Cardiac muscle cell (in vitro differentiated cells and primary cell): ENCODE results near the gene DOCK1. TPM values are rescaled to one million over a fixed set of nuclear protein-coding genes. Genes with fewer than 3 reads are reported as not detected.

ENCODE experiments used
- DNase-seq, 2 donors: peaks; one replicate each; pipeline versions ENCODE4 v3.0.0 to v3.0.0-alpha.2; 2010 to 2017; ENCODE audit warnings: low read depth in 1 of 2, low spot score in 1 of 2
- H3K27ac ChIP-seq: fragments of 200-600 bp; sonication (generic); 2 replicates; pipeline ENCODE4 v1.5.1; 2016
- H3K27me3 ChIP-seq: fragments of 200-600 bp; sonication (generic); 2 replicates; pipeline ENCODE4 v1.6.0; 2016; ENCODE audit warnings: control low read depth
- H3K36me3 ChIP-seq: fragments of 200-600 bp; sonication (generic); 2 replicates; pipeline ENCODE4 v1.5.1; 2016; ENCODE audit warnings: control low read depth
- H3K4me1 ChIP-seq: fragments of 200-600 bp; sonication (generic); 2 replicates; pipeline ENCODE4 v1.8.1; 2017; ENCODE audit warnings: low read depth, mild to moderate bottlenecking, mixed run types
- H3K4me3 ChIP-seq: fragments of 200-600 bp; sonication (generic); 2 replicates; pipeline ENCODE4 v1.5.1; 2016; ENCODE audit warnings: mild to moderate bottlenecking
- H3K9me3 ChIP-seq: fragments of 200-600 bp; sonication (generic); 2 replicates; pipeline ENCODE4 v1.5.1; 2017; ENCODE audit warnings: low read depth, mild to moderate bottlenecking, control low read depth
- polyA plus RNA-seq: library from polyadenylated mRNA; unstranded; fragments of >200 nt; fragmentation: Nextera tagmentation; extraction: Ambion mirVana; gene quantifications from 2 replicates; pipeline ENCODE4 v1.2.1, GENCODE V29; 2016
- total RNA-seq: library from RNA; depleted of rRNA; stranded (reverse); fragments of >200 nt; gene quantifications from 2 replicates; pipeline ENCODE4 v1.2.3, GENCODE V29; 2016
- TF ChIP-seq, protein P1 (sequence below): IDR thresholded peaks from 2 replicates; pipeline ENCODE4 v1.5.1; 2012; ENCODE audit warnings: low read depth, mild to moderate bottlenecking, low read length

The DOCK1 gene
- total and polyA plus RNA-seq, 2 experiments from 2014 or later, result 15.0 to 30.6 TPM

DNA sequence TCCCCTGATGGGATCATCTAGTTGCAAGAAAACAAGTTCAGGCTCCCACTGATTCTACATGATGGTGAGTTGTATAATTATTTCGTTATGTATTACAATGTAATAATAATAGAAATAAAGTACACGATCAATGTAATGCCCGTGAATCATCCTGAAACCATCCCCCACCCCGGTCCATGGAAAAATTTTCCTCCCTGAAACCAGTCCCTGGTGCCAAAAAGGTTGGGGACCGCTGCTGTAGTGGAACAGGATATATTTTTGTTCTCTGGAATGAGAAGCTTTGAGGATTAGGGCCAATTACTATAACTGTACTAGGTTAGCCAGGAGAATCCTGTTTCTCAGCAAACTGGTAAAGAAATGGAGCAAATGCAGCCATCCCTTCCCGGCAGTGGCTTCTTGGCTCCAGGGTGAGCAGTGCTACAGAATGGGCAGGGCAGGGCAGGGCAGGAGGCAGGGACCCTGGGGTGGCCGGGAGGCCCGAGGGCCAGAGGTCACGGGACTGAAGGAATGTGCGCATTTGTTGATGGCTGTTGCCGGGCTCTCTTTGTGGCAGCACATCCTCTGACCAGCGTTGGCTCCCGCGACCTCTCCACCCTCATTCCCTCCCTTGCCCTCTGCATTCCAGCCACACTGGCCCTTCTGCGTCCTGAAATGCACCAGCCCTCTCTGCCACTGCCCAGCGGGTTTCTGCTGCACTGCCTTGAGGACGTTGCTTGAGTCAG is 481.5 kb downstream of the DOCK1 start:
- Histone ChIP-seq H3K4me3 (no peak overlapping the region), H3K27ac (no peak overlapping the region), H3K4me1 (no peaks in the 10 kb centered on the region), H3K9me3 (no peaks in the 10 kb centered on the region), H3K27me3 (no peaks in the 10 kb centered on the region), H3K36me3 (no peaks in the 10 kb centered on the region)
- no peak for DNase-seq
- TF ChIP-seq, protein P1, sequence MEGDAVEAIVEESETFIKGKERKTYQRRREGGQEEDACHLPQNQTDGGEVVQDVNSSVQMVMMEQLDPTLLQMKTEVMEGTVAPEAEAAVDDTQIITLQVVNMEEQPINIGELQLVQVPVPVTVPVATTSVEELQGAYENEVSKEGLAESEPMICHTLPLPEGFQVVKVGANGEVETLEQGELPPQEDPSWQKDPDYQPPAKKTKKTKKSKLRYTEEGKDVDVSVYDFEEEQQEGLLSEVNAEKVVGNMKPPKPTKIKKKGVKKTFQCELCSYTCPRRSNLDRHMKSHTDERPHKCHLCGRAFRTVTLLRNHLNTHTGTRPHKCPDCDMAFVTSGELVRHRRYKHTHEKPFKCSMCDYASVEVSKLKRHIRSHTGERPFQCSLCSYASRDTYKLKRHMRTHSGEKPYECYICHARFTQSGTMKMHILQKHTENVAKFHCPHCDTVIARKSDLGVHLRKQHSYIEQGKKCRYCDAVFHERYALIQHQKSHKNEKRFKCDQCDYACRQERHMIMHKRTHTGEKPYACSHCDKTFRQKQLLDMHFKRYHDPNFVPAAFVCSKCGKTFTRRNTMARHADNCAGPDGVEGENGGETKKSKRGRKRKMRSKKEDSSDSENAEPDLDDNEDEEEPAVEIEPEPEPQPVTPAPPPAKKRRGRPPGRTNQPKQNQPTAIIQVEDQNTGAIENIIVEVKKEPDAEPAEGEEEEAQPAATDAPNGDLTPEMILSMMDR, result no peak

DNA sequence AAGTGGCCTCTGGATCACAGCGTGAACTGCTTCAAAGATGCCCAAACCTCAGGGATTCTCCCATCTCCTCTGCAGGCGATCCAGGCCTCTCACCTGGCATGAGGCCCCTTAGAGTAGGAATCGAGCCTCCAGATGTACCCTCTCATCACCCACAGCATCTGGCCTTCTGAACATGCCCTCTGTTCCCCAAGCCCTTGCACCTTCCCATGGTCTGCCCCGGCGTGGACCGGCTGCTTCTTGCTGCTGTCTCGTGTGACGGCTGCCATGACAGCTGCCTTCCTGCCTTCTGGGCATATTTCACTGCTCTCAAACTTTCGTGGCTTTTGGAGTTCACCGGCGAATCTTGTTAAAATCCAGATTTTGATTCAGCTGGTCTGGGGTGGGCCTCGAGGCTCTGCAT is 486.6 kb downstream of the DOCK1 start:
- no peak overlapping the region for H3K4me3 ChIP-seq
- TF ChIP-seq, protein P1, result no peak
- no peak for DNase-seq
- H3K27ac ChIP-seq, result no peak overlapping the region
- peaks cover 6% of the 10 kb centered on the region for H3K4me1 ChIP-seq
- H3K27me3 ChIP-seq, result no peaks in the 10 kb centered on the region
- H3K36me3 ChIP-seq, result no peaks in the 10 kb centered on the region
- H3K9me3 ChIP-seq, result no peaks in the 10 kb centered on the region

DNA sequence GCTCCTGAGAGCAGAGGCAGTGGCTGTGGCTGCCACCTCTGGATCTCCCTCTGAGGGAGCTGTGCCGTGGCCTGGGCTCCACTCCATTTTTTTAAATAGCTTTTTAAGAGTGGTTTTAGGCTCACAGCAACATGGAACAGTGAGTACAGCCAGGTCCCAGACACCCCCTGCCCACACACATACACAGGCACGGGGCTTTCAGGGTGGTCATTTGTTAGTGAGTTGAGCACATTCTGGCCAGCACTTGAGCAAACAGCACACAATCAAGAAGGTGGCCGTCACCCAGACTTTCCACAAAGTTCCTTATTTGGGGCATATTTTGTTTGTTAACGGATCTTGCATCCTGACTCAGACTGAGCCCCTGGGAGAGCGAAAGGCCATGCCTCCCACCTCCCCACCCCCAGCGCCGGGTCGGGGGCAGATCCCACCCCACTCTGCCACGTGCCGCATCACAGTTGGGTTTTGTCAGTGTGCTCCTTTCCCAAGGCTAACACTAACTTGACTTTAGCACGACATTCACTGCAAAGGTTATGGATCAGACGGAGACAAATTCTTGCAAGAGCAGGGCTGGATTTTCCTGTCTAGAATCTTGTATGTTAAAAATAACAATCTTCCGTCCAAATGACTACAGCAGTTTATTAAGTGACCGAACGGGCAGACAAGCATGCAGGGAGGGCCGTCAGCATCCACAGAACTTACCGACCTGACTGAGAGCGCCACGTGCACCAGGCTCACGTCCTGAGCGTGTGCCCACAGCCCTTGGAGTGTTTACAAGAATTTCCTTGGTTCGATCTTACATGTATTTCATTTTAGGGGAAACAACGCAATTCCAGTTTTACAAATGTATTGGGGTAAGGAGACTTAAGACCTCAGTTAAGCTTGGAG is 487.4 kb downstream of the DOCK1 start:
- TF ChIP-seq, protein P1, result no peak
- Histone ChIP-seq H3K27me3 (no peaks in the 10 kb centered on the region), H3K9me3 (no peaks in the 10 kb centered on the region), H3K4me3 (no peak overlapping the region), H3K27ac (no peak overlapping the region), H3K4me1 (peaks cover 6% of the 10 kb centered on the region), H3K36me3 (no peaks in the 10 kb centered on the region)
- no peak for DNase-seq

DNA sequence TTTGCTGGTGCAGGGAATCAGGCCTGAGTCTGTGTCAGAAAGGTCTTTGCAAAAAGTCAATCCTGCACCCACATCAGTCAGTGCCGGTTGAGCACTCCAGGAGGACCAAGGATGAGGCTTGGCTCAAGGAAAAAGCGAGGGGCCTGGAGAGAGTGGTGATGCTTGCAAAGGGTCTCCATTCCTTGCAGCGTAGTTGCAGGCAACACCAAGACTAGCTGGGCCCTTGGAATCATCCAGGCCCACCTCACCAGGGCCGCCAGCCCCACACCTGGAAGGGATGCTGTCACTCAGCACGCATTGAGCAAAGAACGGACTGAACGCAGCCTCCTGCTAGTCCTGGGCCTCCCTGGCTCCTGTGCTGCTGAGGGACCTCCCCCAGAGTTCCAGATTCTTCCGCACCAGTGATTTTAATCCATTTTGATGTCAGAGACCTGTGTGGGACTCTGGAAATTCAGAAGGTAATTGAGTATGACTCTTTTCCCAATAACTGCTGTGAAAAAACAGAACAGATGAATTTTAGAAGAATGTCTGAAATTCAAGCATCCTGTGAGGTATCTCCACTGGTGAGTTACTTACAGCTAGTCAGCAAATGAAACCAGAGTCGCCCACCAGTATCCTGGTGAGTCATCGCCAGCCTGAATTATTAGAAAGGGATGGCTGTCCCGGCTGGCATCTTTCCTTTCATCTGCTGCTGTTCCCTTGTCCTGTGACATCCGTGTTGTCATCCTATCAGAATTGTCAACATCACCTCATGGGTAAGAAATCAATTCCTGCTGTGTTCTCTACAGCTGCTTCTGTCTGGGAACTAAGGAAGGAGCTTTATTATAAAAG is 493.1 kb downstream of the DOCK1 start:
- H3K36me3 ChIP-seq, result no peaks in the 10 kb centered on the region
- H3K27me3 ChIP-seq, result no peaks in the 10 kb centered on the region
- no peak overlapping the region for H3K27ac ChIP-seq
- H3K9me3 ChIP-seq, result no peaks in the 10 kb centered on the region
- TF ChIP-seq, protein P1, result no peak
- H3K4me3 ChIP-seq, result no peak overlapping the region
- peak in 1 of 2 donors; percentile 9 for DNase-seq
- peaks cover 6% of the 10 kb centered on the region for H3K4me1 ChIP-seq

DNA sequence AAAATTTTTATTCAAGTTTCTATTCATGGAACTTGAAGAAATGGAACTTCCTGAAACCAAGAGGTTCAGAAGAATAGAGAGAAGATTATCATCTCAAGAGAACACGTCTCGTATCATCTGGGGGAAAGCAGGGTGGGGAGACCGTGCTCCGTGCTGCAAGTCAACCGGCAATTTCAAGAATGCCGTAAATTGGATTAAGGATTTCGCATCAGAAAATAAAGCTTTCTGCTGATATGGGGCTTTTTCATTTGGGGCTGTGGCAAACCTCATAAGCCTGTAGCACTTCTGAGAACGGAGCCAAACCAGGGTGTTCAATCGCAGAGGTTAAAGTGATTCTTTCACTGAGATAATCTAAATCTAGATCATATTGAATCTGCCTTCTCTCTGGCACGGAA is 493.7 kb downstream of the DOCK1 start:
- H3K9me3 ChIP-seq, result no peaks in the 10 kb centered on the region
- TF ChIP-seq, protein P1, result no peak
- H3K36me3 ChIP-seq, result no peaks in the 10 kb centered on the region
- H3K4me3 ChIP-seq, result no peak overlapping the region
- H3K4me1 ChIP-seq, result peaks cover 2% of the 10 kb centered on the region
- DNase-seq, result no peak
- H3K27me3 ChIP-seq, result no peaks in the 10 kb centered on the region
- no peak overlapping the region for H3K27ac ChIP-seq
